CD4-positive, alpha-beta T cell treated with Interleukin-17A for 4 hours (primary cell): Measurements from ENCODE around the gene OR4N5.
"Not testable (repeated sequence)": the region's sequence is repeated elsewhere in the genome, so short reads cannot be mapped to it uniquely, and the experiment has no call there.

Experiments
- DNase-seq: peaks from one replicate; pipeline ENCODE4 v3.0.0-alpha.2; 2020; ENCODE audit warnings: mixed read lengths

Gene OR4N5, protein sequence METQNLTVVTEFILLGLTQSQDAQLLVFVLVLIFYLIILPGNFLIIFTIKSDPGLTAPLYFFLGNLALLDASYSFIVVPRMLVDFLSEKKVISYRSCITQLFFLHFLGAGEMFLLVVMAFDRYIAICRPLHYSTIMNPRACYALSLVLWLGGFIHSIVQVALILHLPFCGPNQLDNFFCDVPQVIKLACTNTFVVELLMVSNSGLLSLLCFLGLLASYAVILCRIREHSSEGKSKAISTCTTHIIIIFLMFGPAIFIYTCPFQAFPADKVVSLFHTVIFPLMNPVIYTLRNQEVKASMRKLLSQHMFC

DNA sequence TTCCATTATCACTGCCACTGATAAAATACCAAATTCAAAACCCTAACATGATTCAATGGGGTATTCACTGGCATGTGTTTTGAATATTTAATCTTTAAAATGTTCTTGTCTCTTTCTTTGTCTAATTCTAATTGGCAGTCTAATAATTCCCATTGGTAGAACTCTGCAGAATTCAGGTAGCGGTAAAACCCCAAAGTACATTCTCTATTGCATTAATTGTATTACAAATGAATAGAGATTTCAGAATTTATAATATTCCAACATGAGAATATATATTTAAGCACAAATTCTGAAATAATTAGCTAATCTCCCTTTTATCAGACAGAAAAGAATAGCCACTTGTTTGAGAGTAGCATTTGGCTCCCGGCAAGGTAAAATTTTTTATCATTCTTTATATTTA, at the start of gene OR4N5:
Gene OR4N5 (plus strand): TSS at position 301 of the 400 bp plus-strand sequence. CDS start 4,916 bp downstream, outside the sequence.
- DNase-seq = no peak

DNA sequence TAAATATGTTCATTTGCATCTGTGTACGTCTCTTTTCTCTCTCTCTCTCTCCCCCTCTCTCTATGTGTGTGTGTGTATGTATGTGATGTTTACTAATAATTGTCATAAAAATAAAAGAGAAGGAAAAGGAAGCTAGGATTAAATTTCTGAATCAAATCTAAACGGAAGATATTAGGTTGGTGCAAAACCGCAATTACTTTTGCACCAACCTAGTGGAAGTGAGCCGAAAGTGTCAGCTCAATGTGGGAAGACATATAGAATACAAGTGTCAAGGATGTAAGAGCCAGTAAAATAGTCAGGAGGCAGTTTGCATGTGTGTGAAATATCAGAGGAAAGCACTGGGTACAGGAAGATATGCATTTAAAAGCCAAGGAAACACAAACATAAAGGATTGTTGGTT, 46.6 kb upstream of the OR4N5 start:
- no peak for DNase-seq

DNA sequence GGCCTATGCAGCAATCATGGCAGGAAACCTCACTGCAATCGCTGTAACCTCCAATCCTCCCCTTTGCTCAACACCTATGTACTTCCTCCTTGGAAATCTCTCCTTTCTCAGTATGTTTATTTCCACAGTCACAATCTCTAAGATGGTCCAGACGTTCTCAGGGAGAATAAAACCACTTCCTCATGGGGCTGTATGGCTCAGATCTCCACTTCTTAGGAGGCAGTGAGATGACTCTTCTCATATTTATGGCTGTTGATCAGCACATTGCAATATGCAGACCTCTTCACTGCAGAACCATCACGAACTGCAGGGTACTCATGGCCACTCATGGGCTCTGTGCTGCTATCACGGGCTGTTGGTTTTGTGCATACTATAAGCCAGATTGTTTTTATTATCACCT, 45.2 kb upstream of the OR4N5 start:
- DNase-seq = no peak

DNA sequence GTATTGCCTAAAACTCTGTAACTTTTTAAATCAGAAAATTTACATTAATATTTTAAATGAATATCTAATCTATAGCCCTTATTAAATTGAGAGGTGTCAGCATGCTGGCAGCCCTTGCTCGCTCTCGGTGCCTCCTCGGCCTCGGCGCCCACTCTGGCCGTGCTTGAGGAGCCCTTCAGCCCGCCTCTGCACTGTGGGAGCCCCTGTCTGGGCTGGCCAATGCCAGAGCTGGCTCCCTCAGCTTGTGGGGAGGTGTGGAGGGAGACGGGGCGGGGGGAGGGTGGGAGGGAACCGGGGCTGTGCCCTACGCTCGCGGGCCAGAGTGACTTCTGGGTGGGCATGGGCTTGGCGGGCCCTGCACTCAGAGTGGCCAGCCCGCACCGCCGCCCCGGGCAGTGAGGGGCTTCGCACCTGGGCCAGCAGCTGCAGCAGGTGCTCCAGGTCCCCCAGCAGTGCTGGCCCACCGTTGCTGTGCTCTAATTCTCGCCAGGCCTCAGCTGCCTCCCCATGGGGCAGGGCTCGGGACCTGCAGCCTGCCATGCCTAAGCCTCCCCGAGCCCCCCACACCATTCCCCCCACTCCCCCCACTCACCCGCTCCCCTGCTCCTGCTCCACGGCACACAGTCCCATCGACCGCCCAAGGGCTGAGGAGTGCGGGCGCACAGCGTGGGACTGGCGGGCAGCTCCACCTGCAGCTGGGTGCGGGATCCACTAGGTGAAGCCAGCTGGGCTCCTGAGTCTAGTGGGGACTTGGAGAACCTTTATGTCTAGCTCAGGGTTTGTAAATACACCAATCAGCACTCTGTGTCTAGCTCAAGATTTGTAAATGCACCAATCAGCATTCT, 39.5 kb upstream of the OR4N5 start:
- not testable (repeated sequence) for DNase-seq

DNA sequence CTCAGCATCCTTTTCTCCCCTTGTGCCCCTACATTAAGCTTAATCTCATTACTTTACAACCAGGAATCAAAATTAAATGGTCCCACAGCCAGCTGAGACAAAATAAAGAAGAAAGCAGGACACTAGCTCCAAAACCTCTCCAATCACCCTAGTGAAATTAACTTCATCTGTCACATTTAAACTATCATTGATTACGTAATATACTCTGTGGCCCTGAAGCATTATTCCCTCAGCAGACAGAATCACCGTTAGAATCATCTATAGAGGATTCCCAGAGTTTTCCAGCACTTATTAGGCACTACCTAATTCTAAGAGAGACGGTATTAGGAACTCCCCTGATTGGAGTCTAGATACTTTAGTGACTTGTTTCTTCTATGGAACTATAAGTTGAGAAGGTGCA, 28.2 kb upstream of the OR4N5 start, which contains the start of gene OR4K17:
Gene OR4K17 (plus strand): TSS at position 302 of the 400 bp plus-strand sequence. CDS start 6,761 bp downstream, outside the sequence.
- no peak for DNase-seq

DNA sequence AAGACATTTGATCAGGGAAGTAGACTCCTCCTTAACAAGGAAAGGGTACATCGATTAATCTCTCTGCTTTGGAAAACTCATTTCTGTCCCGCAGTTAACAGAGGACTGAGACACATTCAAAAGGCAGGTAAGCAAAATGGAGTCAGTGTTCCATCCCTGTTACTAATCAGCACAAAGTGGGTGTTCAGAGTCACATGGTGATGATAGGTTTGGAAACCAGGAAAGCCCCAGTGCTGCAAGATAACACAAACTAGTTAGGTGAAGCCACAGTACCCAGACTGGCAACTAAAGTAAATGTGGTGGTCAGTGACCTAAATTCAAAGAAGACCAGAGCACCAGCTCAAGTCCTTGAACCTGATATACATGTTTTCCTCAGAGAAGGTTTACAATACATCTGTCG, 26.3 kb upstream of the OR4N5 start:
- DNase-seq = no peak

DNA sequence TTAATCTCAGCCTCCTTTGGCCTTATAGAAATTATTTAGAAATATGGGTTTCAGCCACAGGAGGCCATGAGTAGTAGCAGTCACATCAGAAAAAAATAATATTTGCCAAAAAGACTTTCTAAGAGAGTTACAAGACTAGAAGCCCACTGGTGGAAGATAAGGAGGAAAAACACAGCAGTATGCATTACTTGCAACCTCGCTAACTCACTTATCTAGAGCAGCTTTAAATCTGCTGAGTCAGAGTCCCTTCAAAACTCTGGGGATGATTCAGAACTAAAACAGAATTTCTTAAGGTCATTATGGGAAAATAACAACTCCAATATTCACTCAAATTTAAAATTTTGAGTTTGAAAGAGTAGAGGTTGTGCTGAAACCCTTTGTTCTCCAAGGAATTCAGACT, 21.9 kb upstream of the OR4N5 start:
- no peak for DNase-seq

DNA sequence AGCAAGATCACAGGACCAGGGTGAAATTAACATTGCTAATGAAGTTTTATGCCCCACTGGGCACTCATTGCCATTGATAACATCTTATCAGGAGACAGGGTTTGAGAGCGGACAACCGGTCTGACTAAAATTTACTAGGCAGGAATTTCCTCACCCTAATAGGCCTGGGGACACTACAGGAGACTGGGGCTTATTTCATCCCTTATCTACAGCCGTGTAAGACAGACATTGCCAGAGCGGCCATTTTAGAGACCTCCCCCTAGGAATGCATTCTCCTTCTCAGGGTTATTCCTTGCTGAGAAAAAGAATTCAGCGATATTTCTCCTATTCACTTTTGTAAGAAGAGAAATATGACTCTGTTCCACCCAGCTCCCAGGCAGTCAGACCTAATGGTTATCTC, 19.8 kb upstream of the OR4N5 start:
- DNase-seq = no peak

DNA sequence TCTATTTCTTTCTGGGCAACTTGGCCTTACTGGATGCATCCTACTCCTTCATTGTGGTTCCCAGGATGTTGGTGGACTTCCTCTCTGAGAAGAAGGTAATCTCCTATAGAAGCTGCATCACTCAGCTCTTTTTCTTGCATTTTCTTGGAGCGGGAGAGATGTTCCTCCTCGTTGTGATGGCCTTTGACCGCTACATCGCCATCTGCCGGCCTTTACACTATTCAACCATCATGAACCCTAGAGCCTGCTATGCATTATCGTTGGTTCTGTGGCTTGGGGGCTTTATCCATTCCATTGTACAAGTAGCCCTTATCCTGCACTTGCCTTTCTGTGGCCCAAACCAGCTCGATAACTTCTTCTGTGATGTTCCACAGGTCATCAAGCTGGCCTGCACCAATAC, 5.3 kb downstream of the OR4N5 start:
- no peak for DNase-seq

DNA sequence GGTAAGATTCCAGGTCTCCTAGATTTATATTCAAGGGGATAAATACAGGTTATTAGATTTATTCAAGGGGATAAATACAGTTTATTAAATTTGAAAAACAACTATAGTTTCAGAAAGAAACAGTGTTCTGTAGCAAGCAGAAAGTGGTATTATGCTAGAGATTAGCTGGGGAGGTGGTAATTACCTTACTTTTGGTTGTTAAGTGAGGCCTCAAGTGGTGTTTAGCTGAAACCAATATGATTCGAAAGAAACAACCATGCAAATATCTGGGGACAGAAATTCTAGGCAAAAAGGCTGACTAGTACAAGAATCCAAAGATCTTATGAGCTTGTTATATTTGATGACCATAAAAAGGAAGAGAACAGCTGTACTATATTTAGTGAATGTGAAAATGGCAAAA, 6.2 kb downstream of the OR4N5 start:
- DNase-seq = no peak

DNA sequence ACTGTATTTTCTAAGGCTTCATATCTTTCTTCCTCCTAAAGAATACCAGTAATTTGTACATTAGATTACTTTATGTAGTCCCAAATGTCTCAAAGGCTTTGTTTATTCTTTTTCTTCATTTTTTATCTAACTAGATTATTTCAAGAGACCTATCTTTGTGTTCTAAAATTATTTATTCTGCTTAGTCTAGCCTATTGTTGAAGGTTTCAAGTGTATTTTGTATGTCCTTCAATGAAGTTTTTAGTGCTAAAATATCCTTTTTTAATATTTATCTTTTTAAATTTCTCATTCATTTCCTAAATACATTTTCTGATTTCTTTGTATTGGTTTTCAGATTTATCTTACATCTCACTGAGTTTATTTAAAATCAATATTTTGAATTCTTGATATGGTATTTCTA, 25.8 kb downstream of the OR4N5 start:
- no peak for DNase-seq

DNA sequence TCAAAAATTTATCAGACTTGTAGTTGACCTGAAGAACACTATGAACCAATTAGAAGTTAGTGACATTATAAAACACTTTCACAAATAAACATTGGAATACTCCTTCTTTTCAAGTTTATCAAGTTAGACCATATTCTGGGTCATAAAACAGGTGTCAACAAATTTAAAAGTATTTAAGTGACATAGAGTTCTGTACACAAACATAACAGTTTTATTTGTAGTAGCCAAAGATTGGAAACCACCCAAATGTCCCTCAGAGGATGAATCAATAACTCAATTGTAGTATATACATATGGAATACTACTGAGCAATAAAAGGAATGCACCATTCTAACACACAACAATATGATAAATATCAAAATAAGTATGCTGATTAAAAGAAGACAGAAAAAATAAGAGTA, 28.5 kb downstream of the OR4N5 start:
- no peak for DNase-seq

DNA sequence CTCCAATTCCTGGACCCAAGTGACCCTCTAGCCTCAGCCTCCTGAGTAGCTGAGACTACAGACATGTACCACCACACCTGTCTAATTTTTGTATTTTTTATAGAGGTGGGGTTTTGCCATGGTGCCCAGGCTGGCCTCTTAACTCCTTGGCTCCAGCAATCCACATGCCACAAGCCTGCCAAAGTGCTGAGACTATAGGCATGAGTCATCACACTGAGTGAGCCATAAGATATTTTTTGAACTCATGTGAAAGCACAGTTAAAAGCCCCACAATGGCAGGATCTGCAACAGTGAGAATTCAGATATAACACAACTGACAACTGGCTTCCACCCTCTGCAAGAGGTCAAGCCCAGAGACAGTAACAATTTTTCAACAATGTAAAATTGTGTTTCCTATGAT, 31.2 kb downstream of the OR4N5 start:
- DNase-seq = not testable (repeated sequence)

DNA sequence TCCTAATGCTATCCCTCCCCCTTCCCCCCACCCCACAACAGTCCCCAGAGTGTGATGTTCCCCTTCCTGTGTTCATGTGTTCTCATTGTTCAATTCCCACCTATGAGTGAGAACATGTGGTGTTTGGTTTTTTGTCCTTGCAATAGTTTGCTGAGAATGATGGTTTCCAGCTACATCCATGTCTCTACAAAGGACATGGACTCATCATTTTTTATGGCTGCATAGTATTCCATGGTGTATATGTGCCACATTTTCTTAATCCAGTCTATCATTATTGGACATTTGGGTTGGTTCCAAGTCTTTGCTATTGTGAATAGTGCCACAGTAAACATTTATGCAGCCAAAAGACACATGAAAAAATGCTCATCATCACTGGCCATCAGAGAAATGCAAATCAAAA, 35.6 kb downstream of the OR4N5 start:
- not testable (repeated sequence) for DNase-seq

DNA sequence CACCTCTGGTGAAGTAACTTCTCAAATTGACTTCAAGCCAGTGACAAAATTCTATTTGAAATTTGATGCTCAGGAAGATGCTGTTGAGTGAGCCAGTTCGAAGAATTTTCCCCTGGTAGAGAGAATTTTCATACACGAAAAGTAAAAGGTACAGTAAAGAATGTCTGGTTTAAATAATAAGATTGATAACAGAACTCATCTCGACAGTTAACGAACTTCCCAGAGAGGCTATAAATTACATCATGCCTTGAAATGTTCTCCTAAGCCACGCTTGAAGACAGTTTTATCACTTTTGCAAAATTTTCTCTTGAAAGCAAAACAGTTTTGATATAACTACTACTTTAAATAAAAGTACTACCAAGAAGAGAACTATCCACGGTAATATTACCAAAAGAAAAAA, 37.7 kb downstream of the OR4N5 start:
- DNase-seq = no peak

DNA sequence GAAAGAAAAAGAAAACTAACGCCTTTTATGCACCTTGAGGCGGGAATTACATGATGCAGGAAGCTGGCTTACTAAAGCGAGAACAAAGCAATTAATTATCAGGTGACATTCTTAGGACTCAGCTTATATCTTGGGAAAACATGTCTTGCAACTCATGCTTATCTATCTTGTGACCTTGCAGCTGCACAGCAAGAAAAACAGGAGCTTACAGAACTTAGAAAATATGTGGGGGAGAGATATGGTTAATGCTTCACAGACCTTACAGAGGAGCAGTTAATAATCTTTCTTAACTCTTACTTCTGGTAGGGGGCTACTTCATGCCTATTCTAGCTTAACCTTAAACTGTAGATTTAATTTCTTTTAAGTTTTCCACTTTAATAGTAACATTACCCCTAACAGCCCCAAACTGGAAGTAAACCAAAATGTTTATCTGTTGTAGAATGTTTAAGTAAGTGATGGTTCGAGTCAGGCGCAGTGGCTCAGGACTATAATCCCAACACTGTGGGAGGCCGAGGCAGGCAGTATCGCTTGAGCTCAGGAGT, 38.9 kb downstream of the OR4N5 start:
- DNase-seq = no peak

DNA sequence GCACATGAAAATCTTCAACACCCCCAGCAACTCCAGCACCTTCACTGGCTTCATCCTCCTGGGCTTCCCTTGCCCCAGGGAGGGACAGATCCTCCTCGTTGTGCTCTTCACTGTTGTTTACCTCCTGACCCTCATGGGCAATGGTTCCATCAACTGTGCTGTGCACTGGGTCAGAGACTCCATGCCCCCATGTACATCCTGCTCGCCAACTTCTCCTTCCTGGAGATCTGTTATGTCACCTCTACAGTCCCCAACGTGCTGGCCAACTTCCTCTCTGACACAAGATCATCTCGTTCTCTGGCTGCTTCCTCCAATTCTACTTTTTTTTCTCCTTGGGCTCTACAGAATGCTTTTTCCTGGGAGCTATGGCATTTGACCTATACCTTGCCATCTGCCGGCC, 40.6 kb downstream of the OR4N5 start:
- no peak for DNase-seq

DNA sequence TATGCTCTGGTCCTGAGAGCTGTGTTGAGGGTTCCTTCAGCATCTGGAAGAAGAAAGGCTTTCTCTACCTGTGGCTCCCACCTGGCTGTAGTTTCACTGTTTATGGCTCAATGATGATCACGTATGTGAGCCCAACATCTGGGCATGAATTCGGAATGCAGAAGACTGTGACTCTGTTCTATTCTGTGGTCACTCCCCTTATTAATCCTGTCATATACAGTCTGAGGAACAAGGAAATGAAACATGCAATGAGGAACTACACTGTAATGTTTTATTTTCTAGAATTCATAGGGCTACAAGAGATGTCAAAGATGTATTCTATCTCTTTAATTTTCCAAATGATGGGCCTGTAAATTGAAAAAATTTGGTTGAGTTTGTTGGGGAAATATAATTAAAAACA, 41.3 kb downstream of the OR4N5 start:
- DNase-seq = no peak

DNA sequence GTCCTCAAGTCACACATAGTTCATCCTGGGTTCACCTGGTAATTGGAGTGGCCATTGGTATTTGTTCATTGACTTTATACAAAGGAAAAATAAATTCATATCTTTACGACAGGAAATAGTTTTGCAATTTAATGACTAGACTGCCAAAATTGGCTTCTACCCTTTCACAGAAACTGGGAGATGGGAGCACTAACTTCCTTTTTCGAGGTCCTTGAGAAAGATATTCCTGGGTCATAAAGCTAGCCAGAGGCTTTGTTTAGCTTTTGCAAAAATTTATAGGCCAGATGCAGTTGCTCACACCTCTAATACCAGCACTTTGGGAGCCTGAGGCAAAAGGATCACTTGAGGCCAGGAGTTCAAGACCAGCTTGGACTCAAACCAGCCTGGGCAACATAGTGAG, 41.9 kb downstream of the OR4N5 start:
- DNase-seq = no peak

DNA sequence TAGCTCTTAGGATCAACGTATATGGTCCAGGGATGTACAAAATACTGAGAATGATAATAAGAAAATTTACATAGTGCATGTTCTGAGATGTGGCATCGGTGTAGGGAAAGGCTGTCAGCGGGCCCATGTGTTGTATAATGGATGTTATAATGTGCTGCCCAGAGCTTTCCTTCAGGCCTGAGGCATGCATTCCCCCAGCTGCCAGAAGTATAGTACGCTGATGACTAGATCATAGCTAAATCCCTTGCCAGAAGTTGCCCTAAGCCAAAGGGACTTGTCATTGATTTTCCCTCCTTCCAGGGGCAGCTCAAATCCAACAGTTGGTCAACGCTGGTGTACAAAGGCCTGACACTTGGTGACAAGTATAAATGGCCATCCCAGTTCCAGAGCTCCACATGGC, 45.6 kb downstream of the OR4N5 start:
- DNase-seq = no peak

DNA sequence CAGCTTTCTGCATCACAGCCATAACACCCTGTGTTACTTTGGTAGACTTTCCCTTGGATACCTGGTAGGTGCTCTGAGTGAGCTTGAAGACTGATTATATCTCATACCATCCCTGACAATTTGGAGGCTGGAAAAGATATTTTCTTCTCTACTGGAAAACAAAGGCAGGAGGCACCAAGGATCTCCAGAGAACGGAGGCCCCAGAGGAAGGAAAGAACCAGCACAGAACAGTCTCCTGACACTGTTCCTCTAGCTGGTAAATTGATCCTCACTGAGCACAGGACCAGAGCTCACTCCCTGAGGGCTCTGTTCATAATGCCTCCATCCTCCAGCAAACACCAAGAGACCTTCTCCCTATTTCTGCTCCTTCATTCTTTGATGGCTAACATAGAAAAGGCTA, 52.0 kb downstream of the OR4N5 start, which contains the start of gene OR11G2:
Gene OR11G2 (plus strand): TSS at position 301 of the 400 bp plus-strand sequence. CDS start 6,542 bp downstream, outside the sequence.
- DNase-seq = no peak

DNA sequence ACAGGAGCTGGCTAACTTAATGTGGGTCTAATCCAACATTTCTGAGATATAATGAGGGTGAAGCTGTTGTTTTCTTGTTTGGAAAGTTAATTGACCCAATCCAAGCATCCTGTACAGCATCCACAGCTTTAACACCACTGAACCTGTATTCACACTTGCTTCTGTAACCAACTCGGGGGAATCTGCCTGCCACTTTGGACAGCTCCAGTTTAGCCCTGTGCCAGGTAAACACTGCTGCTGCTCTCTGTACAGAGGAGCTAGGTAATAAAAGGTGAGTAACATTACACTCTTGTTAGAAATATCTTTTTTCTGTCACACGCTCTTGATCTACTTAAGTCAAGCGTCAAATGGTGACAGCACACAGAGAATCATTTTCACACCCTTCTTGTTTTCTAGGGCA, 52.8 kb downstream of the OR4N5 start:
- no peak for DNase-seq

DNA sequence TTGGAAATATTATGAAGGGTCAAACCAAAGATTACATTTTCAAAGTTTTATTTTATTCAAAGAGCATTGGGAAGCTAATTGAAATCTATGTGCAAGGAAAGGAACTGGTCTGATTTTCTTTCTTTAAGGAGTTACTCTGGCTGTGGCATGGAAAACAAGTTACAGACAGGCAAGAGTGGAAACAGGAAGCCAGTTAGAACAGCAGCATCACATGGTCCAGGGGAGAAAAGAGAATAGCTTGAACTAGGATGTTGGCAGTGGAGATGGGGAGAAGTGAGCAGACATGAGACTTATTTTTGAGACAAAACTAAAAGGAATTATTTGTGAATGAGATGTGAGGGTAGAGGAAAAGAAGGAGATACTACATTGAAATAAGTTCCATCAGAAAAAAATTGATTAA, 55.5 kb downstream of the OR4N5 start:
- DNase-seq = no peak
